OCI-LY3 (cell line): Measurements from ENCODE around the gene LIMA1.

Source experiments
- EZH2phosphoT487 ChIP-seq: fragments of 200-600 bp; shearing (Covaris generic); IDR thresholded peaks from 2 replicates; pipeline ENCODE4 v1.6.1; 2018; ENCODE audit warnings: antibody characterized with exemption, mixed run types, low read depth
- TF ChIP-seq, protein P1 (sequence below): fragments of 200-600, 300-600 bp; sonication (generic); IDR thresholded peaks from 2 replicates; pipeline ENCODE4 v1.5.1; 2014; ENCODE audit warnings: antibody characterized with exemption, low read length, low read depth

DNA sequence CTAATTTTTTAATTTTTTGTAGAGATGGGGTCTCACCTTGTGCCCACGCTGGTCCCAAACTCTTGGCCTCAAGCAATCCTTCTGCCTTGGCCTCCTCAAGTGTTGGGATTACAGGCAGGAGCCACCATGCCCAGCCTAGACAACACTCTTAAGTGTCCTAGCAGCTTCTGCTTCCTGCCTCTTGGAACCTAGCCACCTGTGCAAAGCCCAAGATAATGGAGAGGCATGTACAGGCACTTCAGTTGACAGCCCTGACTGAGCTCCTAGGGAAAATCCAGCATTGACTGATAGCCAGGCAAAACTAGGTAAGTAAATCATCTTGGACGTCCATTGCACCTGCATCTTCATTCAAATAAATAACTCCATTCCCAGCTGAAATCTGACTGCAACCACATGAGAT lies 155.8 kb downstream of the LIMA1 start:
- TF ChIP-seq, protein P1, sequence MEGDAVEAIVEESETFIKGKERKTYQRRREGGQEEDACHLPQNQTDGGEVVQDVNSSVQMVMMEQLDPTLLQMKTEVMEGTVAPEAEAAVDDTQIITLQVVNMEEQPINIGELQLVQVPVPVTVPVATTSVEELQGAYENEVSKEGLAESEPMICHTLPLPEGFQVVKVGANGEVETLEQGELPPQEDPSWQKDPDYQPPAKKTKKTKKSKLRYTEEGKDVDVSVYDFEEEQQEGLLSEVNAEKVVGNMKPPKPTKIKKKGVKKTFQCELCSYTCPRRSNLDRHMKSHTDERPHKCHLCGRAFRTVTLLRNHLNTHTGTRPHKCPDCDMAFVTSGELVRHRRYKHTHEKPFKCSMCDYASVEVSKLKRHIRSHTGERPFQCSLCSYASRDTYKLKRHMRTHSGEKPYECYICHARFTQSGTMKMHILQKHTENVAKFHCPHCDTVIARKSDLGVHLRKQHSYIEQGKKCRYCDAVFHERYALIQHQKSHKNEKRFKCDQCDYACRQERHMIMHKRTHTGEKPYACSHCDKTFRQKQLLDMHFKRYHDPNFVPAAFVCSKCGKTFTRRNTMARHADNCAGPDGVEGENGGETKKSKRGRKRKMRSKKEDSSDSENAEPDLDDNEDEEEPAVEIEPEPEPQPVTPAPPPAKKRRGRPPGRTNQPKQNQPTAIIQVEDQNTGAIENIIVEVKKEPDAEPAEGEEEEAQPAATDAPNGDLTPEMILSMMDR, result no peak
- no peak for TF ChIP-seq EZH2phosphoT487
